Cardiac fibroblast (primary cell): Measurements from ENCODE around the gene COPA.

Experiments
- DNase-seq, 2 donors: peaks; one replicate each; pipeline versions ENCODE4 v3.0.0 to v3.0.0-alpha.2; 2010; ENCODE audit warnings: low read depth in 2 of 2
- H3K4me3 ChIP-seq, 2 donors: replicated peaks in 1 of 2; 1 replicate in 1 of 2; 2 replicates in 1 of 2; pipeline ENCODE4 v1.5.1; 2011; ENCODE audit warnings: low read depth in 2 of 2, low read length in 2 of 2, mild to moderate bottlenecking in 2 of 2, moderate library complexity in 1 of 2
- TF ChIP-seq, protein P1 (sequence below): IDR thresholded peaks from one replicate; pipeline ENCODE4 v1.5.1; 2011; ENCODE audit warnings: low read depth, mild to moderate bottlenecking, low read length, inconsistent platforms

Gene COPA

DNA sequence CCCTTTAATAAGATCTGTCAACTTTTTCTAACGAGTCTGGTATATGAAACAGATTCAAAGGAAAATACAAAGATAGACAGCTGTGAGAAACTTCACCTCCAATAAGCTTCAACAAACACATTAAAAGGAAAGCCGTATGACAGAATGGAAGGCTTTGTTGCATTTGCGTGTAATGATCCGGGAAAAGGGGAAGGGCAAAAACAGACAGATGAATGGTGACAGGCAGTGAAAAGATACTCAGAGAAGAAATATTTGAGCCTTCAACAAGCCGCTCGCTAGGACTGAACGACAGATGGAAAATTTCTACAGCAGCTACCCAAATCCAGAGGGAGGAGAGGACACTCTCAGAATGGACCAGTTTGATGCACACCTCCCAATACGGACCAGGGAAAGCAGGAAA is 14.9 kb downstream of the COPA start:
- H3K4me3 ChIP-seq = no peak overlapping the region
- TF ChIP-seq, protein P1, sequence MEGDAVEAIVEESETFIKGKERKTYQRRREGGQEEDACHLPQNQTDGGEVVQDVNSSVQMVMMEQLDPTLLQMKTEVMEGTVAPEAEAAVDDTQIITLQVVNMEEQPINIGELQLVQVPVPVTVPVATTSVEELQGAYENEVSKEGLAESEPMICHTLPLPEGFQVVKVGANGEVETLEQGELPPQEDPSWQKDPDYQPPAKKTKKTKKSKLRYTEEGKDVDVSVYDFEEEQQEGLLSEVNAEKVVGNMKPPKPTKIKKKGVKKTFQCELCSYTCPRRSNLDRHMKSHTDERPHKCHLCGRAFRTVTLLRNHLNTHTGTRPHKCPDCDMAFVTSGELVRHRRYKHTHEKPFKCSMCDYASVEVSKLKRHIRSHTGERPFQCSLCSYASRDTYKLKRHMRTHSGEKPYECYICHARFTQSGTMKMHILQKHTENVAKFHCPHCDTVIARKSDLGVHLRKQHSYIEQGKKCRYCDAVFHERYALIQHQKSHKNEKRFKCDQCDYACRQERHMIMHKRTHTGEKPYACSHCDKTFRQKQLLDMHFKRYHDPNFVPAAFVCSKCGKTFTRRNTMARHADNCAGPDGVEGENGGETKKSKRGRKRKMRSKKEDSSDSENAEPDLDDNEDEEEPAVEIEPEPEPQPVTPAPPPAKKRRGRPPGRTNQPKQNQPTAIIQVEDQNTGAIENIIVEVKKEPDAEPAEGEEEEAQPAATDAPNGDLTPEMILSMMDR = no peak
- DNase-seq = no peak

DNA sequence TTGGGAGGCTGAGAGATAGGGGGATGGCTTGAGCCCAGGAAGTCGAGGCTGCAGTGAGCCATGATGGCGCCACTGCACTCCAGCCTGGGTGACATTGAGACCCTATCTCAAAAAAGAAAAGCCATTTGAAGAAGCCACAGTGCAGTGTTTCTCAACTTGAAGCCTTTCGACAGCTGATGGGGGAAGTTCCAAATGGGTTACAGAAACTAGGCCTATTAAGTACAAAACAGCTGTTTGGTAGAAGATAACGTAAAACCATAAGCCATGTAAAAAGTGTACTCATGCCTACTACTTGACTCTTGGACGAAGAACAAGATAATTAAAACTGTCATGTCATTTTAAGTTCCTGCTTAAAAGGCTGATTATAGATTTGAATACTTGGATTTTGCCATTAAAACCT is 16.6 kb downstream of the COPA start:
- TF ChIP-seq, protein P1 = no peak
- no peak overlapping the region for H3K4me3 ChIP-seq
- DNase-seq = no peak

DNA sequence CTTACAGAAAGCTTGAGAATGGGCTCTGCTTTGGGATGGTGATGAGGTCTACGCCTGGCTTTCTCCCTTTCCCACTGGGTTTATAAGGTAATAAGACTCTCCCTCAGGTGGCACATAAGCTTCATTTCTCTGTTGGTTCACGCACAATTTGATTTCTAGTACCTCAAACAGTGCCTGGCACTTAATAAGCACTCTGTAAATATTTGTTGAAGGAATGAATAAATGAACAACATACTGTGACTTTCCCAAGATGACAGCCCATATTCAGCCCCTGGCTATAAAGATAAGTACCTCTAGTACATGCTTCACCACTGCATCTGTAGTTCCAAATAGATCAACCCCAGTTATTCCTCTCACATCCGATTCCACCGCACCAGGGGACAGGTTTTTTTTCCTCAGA is 17.8 kb downstream of the COPA start:
- no peak for DNase-seq
- no peak overlapping the region for H3K4me3 ChIP-seq
- TF ChIP-seq, protein P1 = no peak

DNA sequence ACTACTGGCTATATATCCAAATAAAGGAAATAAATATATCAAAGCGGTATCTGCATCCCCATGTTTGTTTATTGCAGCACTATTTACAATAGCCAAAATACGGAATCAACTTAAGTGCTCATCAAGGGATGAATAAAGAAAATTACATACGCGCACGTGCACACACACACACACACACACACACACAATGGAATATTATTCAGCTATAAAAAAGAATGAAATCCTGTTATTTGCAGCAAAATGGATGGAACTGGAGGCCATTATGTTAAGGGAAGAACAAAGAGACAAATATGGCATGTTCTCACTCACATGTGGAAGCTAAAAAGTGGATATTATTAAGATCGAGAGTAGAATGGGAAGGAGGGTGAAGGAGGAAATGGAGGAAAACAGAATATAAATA is 20.2 kb downstream of the COPA start:
- no peak for DNase-seq
- H3K4me3 ChIP-seq = no peak overlapping the region
- TF ChIP-seq, protein P1 = no peak

DNA sequence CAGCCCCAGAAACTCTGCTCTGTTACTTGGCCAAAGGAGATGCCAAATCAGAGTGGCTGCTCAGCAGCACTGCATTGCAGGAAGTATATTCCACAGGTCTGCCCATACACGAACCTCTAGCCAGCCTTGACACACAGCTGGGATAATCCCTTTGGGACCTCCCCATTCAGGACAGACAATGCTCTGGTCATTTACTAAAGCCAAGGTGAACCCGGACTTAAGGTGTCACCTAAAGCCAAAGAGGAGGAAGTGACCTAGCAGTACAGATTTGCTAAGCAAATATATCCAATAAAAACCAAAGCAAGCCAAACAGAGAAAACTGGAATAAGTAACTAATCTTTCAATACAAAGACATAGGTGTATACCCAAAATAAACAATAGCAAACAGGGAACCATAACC is 27.7 kb downstream of the COPA start:
- TF ChIP-seq, protein P1 = no peak
- no peak for DNase-seq
- H3K4me3 ChIP-seq = no peak overlapping the region

DNA sequence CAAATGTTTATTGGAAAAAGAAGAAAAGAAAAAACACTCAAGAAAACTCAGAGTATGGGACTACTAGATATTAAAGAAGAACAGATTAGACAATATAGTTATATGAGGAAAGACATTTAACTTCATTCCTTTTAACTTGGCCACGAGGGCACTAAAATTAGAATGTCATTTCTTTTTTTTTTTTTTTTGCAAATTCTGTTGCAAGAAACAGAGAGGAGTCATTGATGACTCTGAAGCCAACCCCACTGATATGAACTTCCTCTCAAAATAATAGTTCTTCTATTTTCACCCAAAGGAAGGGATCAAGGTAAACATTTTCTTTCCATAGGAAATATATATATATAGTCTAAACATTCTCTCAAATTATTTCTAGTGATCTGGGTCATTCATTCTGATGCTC is 33.5 kb downstream of the COPA start:
- H3K4me3 ChIP-seq = no peak overlapping the region
- TF ChIP-seq, protein P1 = no peak
- no peak for DNase-seq

DNA sequence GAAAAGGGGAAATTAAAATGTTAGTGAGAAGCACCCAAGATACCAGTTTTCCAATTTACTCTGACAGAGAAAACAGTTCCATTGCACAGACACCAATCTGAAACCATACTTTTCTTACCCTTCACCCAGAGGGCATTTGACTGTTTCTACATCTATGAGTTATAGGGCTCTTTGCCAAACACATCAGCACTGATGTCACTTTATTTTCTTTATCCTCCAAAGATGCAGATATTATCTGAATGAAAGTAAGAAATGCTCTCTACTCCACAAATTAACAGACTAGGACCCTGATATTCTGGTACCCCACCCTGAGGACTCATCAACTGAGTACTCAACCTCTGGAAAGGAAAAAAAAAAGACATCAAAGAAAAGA is 33.9 kb downstream of the COPA start:
- TF ChIP-seq, protein P1 = no peak
- peak; percentile 40 to 68 for DNase-seq
- H3K4me3 ChIP-seq = no peak overlapping the region
